DND-41 (cell line): Measurements from ENCODE around the gene ACBD6.

Source experiments
- EZH2 ChIP-seq: IDR thresholded peaks from 3 replicates; pipeline ENCODE4 v1.6.1; 2012; ENCODE audit warnings: borderline replicate concordance, low read depth, mild to moderate bottlenecking, moderate library complexity, low read length, inconsistent platforms; ENCODE audit not compliant: severe bottlenecking
- TF ChIP-seq, protein P1 (sequence below): IDR thresholded peaks from 2 replicates; pipeline ENCODE4 v1.5.1; 2012; ENCODE audit warnings: borderline replicate concordance, low read length, moderate library complexity, mild to moderate bottlenecking; ENCODE audit not compliant: poor library complexity, severe bottlenecking; ENCODE audit errors: extremely low read depth

DNA sequence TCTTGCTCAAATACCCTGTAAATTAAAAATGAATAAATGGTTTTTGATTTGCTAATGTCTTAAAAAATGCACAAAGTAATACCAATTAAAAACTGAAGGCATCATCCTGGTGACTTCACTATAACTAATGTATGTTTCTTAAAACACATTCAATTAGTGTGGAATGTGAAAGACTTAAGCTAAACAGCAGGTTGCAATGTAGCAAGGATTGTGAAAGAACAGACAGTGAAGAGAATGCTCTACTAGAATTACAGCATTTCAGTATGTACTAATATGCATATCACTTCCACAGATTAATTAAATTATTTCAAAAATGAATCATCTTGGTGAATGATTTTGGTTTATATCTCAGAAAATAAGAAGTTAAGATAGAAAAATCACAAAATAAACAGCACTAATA, 216.0 kb downstream of the ACBD6 start:
- TF ChIP-seq, protein P1, sequence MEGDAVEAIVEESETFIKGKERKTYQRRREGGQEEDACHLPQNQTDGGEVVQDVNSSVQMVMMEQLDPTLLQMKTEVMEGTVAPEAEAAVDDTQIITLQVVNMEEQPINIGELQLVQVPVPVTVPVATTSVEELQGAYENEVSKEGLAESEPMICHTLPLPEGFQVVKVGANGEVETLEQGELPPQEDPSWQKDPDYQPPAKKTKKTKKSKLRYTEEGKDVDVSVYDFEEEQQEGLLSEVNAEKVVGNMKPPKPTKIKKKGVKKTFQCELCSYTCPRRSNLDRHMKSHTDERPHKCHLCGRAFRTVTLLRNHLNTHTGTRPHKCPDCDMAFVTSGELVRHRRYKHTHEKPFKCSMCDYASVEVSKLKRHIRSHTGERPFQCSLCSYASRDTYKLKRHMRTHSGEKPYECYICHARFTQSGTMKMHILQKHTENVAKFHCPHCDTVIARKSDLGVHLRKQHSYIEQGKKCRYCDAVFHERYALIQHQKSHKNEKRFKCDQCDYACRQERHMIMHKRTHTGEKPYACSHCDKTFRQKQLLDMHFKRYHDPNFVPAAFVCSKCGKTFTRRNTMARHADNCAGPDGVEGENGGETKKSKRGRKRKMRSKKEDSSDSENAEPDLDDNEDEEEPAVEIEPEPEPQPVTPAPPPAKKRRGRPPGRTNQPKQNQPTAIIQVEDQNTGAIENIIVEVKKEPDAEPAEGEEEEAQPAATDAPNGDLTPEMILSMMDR, result no peak
- TF ChIP-seq EZH2, result no peak
